HEK293 (cell line): ENCODE data around the gene DEPDC5.

Experiments used
- CTCF ChIA-PET: fragments of 350-600 bp; formaldehyde crosslinking; extraction: SDS; loops from one replicate; lab custom pipeline; 2021; ENCODE audit warnings: antibody characterized with exemption; lab: Yijun Ruan, JAX
- POLR2A ChIA-PET: fragments of 300-600 bp; formaldehyde crosslinking; extraction: SDS; loops from one replicate; lab custom pipeline; 2020; ENCODE audit warnings: antibody characterized with exemption, inconsistent platforms; lab: Yijun Ruan, JAX
- H3K27ac ChIP-seq: fragments of 200-500 bp; sonication (Bioruptor generic); 2 replicates; pipeline ENCODE4 v1.5.1; 2014; ENCODE audit warnings: low read depth, low read length, control low read depth, inconsistent platforms; ENCODE audit errors: extremely low read depth
- H3K36me3 ChIP-seq, 2 experiments: fragments of 200-500 bp in 1 of 2; sonication (Bioruptor generic) in 1 of 2; 1 replicate in 1 of 2; 2 replicates in 1 of 2; pipeline ENCODE4 v1.5.1; 2014 to 2017; ENCODE audit warnings: inconsistent platforms in 2 of 2, low read length in 2 of 2; ENCODE audit not compliant: control insufficient read depth in 2 of 2, insufficient read depth in 1 of 2
- H3K4me1 ChIP-seq: fragments of 200-500 bp; sonication (Bioruptor generic); 2 replicates; pipeline ENCODE4 v1.5.1; 2014; ENCODE audit warnings: mild to moderate bottlenecking, low read length, inconsistent platforms; ENCODE audit not compliant: control insufficient read depth, insufficient read depth
- H3K4me3 ChIP-seq: 2 replicates; pipeline ENCODE4 v1.5.1; 2011; ENCODE audit warnings: low read depth, mild to moderate bottlenecking, control low read depth, low read length, moderate library complexity
- H3K9me3 ChIP-seq: fragments of 200-500 bp; sonication (Bioruptor generic); 2 replicates; pipeline ENCODE4 v1.5.1; 2014; ENCODE audit warnings: low read depth, low read length, inconsistent platforms; ENCODE audit not compliant: control insufficient read depth, insufficient read depth
- KLF1 ChIP-seq: fragments of 450-650 bp; formaldehyde crosslinking; IDR thresholded peaks from 2 replicates; pipeline ENCODE4 v1.5.1; 2016; ENCODE audit warnings: missing biosample characterization, missing genetic modification characterization
- ZFP41 ChIP-seq: fragments of 450-650 bp; formaldehyde crosslinking; IDR thresholded peaks from 2 replicates; pipeline ENCODE4 v1.5.1; 2016; ENCODE audit warnings: missing biosample characterization, missing genetic modification characterization, borderline replicate concordance
- ZFP69B ChIP-seq: fragments of 450-650 bp; formaldehyde crosslinking; IDR thresholded peaks from 2 replicates; pipeline ENCODE4 v1.5.1; 2016; ENCODE audit warnings: missing biosample characterization, missing genetic modification characterization
- ZNF140 ChIP-seq: fragments of 450-650 bp; formaldehyde crosslinking; IDR thresholded peaks from 2 replicates; pipeline ENCODE4 v1.5.1; 2016; ENCODE audit warnings: missing biosample characterization, missing genetic modification characterization
- ZNF174 ChIP-seq: fragments of 450-650 bp; formaldehyde crosslinking; IDR thresholded peaks from 2 replicates; pipeline ENCODE4 v1.5.0; 2017; ENCODE audit warnings: missing biosample characterization, mild to moderate bottlenecking, missing genetic modification characterization
- ZNF24 ChIP-seq: fragments of 450-650 bp; formaldehyde crosslinking; IDR thresholded peaks from 2 replicates; pipeline ENCODE4 v1.5.1; 2016; ENCODE audit warnings: missing biosample characterization, missing genetic modification characterization
- ZNF521 ChIP-seq: fragments of 450-650 bp; formaldehyde crosslinking; IDR thresholded peaks from 2 replicates; pipeline ENCODE4 v1.5.1; 2017; ENCODE audit warnings: missing biosample characterization, mild to moderate bottlenecking, missing genetic modification characterization
- ZNF664 ChIP-seq: fragments of 450-650 bp; formaldehyde crosslinking; IDR thresholded peaks from 2 replicates; pipeline ENCODE4 v1.5.1; 2016; ENCODE audit warnings: missing biosample characterization, missing genetic modification characterization
- ZSCAN30 ChIP-seq: fragments of 450-650 bp; IDR thresholded peaks from 2 replicates; pipeline ENCODE4 v1.5.1; 2018; ENCODE audit warnings: missing biosample characterization, mild to moderate bottlenecking, missing genetic modification characterization, moderate library complexity
- ZXDB ChIP-seq: fragments of 450-650 bp; formaldehyde crosslinking; IDR thresholded peaks from 2 replicates; pipeline ENCODE4 v1.5.1; 2016; ENCODE audit warnings: missing biosample characterization, missing genetic modification characterization
- TF ChIP-seq, protein P1 (sequence below): fragments of 450-650 bp; formaldehyde crosslinking; IDR thresholded peaks from 2 replicates; pipeline ENCODE4 v1.5.1; 2016; ENCODE audit warnings: missing biosample characterization, missing genetic modification characterization
- TF ChIP-seq, protein P2 (sequence below): fragments of 450-650 bp; formaldehyde crosslinking; IDR thresholded peaks from 2 replicates; pipeline ENCODE4 v1.5.1; 2016; ENCODE audit warnings: missing biosample characterization, missing genetic modification characterization
- TF ChIP-seq, protein P3 (sequence below): fragments of 450-650 bp; formaldehyde crosslinking; IDR thresholded peaks from 2 replicates; pipeline ENCODE4 v1.5.1; 2016; ENCODE audit warnings: missing biosample characterization, missing genetic modification characterization
- TF ChIP-seq, protein P4 (sequence below): fragments of 450-650 bp; formaldehyde crosslinking; IDR thresholded peaks from 2 replicates; pipeline ENCODE4 v1.5.1; 2016; ENCODE audit warnings: missing biosample characterization, missing genetic modification characterization
- TF ChIP-seq, protein P5 (sequence below): fragments of 450-650 bp; formaldehyde crosslinking; IDR thresholded peaks from 2 replicates; pipeline ENCODE4 v1.5.1; 2016; ENCODE audit warnings: missing biosample characterization, missing genetic modification characterization
- TF ChIP-seq, protein P6 (sequence below): fragments of 450-650 bp; formaldehyde crosslinking; IDR thresholded peaks from 2 replicates; pipeline ENCODE4 v1.5.1; 2017; ENCODE audit warnings: missing biosample characterization, missing genetic modification characterization

The DEPDC5 gene

DNA sequence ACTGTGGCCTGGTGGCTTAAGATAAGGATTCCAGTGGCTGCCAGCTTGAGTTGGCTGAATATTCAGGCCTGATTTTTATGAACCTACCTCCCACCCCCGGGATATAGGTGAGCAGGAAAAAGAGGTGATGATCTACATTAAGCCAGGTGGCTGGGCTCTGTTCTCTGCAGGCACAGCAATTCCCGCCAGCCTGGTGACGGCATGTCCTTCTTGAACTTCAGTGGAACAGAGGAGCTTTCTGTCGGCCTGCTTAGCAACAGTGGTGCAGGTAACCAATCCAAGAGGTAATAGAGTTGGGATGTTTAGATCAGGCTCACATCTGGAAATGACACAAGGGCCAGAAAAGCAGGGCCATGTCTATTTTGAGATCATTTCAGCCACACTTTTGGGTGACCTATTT lies 68.7 kb downstream of the DEPDC5 start:
- H3K36me3 ChIP-seq: peaks cover 26 to 85% of the 10 kb centered on the region in 2 experiments
- H3K4me3 ChIP-seq: no peak overlapping the region
- ChIA-PET POLR2A (no interaction called here), CTCF (interaction anchor here (0.7 kb wide), 1 partner anchor 31 kb away, joined by 3 read pairs; no protein-coding TSS in a partner anchor)
- H3K4me1 ChIP-seq: no peaks in the 10 kb centered on the region
- no peaks in the 10 kb centered on the region for H3K9me3 ChIP-seq
- H3K27ac ChIP-seq: no peak overlapping the region
- no peak for TF ChIP-seq ZFP69B (tag by site-specific recombination)
- no peak for TF ChIP-seq ZSCAN30 (tag by site-specific recombination)
- TF ChIP-seq, protein P1, sequence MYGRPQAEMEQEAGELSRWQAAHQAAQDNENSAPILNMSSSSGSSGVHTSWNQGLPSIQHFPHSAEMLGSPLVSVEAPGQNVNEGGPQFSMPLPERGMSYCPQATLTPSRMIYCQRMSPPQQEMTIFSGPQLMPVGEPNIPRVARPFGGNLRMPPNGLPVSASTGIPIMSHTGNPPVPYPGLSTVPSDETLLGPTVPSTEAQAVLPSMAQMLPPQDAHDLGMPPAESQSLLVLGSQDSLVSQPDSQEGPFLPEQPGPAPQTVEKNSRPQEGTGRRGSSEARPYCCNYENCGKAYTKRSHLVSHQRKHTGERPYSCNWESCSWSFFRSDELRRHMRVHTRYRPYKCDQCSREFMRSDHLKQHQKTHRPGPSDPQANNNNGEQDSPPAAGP (tag by site-specific recombination): no peak
- TF ChIP-seq ZNF24 (tag by site-specific recombination): no peak
- TF ChIP-seq, protein P2, sequence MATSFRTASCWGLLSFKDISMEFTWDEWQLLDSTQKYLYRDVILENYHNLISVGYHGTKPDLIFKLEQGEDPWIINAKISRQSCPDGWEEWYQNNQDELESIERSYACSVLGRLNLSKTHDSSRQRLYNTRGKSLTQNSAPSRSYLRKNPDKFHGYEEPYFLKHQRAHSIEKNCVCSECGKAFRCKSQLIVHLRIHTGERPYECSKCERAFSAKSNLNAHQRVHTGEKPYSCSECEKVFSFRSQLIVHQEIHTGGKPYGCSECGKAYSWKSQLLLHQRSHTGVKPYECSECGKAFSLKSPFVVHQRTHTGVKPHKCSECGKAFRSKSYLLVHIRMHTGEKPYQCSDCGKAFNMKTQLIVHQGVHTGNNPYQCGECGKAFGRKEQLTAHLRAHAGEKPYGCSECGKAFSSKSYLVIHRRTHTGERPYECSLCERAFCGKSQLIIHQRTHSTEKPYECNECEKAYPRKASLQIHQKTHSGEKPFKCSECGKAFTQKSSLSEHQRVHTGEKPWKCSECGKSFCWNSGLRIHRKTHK (tag by site-specific recombination): no peak
- TF ChIP-seq ZNF174 (tag by site-specific recombination): no peak
- TF ChIP-seq, protein P3, sequence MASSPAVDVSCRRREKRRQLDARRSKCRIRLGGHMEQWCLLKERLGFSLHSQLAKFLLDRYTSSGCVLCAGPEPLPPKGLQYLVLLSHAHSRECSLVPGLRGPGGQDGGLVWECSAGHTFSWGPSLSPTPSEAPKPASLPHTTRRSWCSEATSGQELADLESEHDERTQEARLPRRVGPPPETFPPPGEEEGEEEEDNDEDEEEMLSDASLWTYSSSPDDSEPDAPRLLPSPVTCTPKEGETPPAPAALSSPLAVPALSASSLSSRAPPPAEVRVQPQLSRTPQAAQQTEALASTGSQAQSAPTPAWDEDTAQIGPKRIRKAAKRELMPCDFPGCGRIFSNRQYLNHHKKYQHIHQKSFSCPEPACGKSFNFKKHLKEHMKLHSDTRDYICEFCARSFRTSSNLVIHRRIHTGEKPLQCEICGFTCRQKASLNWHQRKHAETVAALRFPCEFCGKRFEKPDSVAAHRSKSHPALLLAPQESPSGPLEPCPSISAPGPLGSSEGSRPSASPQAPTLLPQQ (tag by site-specific recombination): no peak
- no peak for TF ChIP-seq ZXDB (tag by site-specific recombination)
- TF ChIP-seq, protein P4, sequence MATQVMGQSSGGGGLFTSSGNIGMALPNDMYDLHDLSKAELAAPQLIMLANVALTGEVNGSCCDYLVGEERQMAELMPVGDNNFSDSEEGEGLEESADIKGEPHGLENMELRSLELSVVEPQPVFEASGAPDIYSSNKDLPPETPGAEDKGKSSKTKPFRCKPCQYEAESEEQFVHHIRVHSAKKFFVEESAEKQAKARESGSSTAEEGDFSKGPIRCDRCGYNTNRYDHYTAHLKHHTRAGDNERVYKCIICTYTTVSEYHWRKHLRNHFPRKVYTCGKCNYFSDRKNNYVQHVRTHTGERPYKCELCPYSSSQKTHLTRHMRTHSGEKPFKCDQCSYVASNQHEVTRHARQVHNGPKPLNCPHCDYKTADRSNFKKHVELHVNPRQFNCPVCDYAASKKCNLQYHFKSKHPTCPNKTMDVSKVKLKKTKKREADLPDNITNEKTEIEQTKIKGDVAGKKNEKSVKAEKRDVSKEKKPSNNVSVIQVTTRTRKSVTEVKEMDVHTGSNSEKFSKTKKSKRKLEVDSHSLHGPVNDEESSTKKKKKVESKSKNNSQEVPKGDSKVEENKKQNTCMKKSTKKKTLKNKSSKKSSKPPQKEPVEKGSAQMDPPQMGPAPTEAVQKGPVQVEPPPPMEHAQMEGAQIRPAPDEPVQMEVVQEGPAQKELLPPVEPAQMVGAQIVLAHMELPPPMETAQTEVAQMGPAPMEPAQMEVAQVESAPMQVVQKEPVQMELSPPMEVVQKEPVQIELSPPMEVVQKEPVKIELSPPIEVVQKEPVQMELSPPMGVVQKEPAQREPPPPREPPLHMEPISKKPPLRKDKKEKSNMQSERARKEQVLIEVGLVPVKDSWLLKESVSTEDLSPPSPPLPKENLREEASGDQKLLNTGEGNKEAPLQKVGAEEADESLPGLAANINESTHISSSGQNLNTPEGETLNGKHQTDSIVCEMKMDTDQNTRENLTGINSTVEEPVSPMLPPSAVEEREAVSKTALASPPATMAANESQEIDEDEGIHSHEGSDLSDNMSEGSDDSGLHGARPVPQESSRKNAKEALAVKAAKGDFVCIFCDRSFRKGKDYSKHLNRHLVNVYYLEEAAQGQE: no peak
- no peak for TF ChIP-seq KLF1 (tag by site-specific recombination)
- no peak for TF ChIP-seq ZNF521 (tag by site-specific recombination)
- TF ChIP-seq ZNF664: no peak
- no peak for TF ChIP-seq ZFP41 (tag by site-specific recombination)
- TF ChIP-seq, protein P5, sequence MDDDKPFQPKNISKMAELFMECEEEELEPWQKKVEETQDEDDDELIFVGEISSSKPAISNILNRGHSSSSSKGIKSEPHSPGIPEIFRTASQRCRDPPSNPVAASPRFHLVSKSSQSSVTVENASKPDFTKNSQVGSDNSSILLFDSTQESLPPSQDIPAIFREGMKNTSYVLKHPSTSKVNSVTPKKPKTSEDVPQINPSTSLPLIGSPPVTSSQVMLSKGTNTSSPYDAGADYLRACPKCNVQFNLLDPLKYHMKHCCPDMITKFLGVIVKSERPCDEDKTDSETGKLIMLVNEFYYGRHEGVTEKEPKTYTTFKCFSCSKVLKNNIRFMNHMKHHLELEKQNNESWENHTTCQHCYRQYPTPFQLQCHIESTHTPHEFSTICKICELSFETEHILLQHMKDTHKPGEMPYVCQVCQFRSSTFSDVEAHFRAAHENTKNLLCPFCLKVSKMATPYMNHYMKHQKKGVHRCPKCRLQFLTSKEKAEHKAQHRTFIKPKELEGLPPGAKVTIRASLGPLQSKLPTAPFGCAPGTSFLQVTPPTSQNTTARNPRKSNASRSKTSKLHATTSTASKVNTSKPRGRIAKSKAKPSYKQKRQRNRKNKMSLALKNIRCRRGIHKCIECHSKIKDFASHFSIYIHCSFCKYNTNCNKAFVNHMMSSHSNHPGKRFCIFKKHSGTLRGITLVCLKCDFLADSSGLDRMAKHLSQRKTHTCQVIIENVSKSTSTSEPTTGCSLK (tag by site-specific recombination): no peak
- TF ChIP-seq, protein P6, sequence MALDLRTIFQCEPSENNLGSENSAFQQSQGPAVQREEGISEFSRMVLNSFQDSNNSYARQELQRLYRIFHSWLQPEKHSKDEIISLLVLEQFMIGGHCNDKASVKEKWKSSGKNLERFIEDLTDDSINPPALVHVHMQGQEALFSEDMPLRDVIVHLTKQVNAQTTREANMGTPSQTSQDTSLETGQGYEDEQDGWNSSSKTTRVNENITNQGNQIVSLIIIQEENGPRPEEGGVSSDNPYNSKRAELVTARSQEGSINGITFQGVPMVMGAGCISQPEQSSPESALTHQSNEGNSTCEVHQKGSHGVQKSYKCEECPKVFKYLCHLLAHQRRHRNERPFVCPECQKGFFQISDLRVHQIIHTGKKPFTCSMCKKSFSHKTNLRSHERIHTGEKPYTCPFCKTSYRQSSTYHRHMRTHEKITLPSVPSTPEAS: no peak
- TF ChIP-seq ZNF140 (tag by site-specific recombination): no peak
